MM.1S (cell line): ENCODE measurements around the gene SLC22A24.

Experiments
- CTCF ChIP-seq: fragments of 300-600 bp; sonication (generic); IDR thresholded peaks from 2 replicates; pipeline ENCODE4 v1.5.1; 2016; ENCODE audit warnings: antibody characterized with exemption, low read length, mixed read lengths
- EZH2 ChIP-seq: fragments of 300-600 bp; sonication (generic); optimal IDR thresholded peaks from 2 replicates; pipeline ENCODE3; 2017; ENCODE audit warnings: low read depth, mild to moderate bottlenecking, antibody characterized with exemption, low read length, mixed read lengths

DNA sequence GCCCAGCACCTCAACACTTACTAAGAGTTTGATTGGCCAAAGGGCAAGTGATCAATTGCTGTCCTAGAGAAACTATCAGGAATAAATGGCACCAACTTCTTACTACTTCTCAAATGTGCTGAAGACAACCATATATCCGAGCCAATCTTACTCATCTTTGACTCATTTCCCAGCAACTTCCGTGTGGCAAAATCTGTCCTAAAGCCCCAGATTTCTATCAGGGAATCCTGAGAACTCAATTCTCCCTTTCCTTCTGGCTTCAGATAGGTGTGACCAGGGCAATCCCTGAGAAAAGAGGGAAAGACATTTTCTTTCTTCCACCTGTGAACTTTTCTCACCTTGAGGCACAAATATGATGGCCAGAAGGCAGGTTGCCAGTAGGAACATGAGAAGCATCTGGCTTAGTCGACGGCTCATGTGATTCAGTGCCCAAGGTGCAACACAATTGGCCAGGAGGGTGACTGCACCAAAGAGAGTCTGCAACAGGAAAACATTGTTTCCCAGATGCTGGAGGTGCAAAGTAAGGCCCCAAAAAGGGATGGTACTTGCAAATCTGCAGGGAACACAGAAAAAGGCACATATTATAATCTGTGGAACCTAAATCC lies 21.8 kb upstream of the SLC22A24 start:
- TF ChIP-seq CTCF (no peak), EZH2 (no peak)
